ENCODE measurements around the gene B3GAT1.
A peak's percentile ranks its signal among the peaks of the same experiment; 100 is the strongest.
"Not testable (repeated sequence)": the region's sequence is repeated elsewhere in the genome, so short reads cannot be mapped to it uniquely, and the experiment has no call there.

B3GAT1 gene, protein sequence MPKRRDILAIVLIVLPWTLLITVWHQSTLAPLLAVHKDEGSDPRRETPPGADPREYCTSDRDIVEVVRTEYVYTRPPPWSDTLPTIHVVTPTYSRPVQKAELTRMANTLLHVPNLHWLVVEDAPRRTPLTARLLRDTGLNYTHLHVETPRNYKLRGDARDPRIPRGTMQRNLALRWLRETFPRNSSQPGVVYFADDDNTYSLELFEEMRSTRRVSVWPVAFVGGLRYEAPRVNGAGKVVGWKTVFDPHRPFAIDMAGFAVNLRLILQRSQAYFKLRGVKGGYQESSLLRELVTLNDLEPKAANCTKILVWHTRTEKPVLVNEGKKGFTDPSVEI

DNA sequence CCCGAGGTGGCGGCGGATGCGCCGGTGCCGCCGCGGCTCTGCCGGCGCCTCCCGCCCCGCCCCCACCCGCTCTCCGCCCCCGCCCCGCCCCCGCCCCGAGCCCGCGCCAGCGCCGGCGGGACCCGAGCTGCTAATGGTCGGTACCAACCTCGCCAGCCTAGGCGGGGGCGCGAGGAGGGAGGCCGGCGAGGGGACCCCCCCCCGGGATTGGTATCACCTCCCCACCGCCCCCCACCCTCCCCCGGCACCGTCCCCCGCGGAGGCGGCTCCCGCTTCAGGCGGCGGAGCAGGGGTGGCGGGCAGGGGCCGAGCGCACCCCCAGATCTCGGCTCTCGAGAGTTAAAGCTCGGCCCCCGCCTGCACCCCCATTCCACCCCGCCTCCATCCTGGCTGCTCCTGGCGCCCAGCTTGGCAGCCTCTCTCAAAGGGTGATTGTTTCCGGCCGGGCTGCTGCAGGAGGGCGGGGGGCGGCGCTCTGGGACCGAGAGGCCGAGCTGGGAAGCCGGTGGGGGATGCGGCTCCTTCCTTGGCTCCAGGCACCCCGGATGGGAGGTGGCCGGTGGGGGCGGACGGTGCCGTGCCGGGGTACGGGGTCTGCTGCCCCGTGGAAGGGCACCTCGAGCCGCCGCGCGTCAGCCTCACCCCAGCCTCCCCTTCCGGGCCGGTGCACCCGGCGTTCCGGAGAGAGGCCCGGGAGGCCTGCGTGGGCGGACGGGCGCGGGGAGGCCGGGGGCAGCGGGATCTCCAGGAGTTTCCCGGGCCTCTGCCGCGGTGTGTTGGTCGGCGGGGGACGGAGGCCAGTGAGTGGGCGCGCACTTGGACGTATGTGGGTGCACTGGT is at the start of gene B3GAT1:
B3GAT1 (minus strand) TSS at position 40 of the 840 bp plus-strand sequence. CDS start 24,583 bp downstream, outside the sequence.
- DNase-seq: no peak

- DNase-seq: no peak
Measured at GRCh38 chr11:134461621-134462020, 49.6 kb upstream of the B3GAT1 start.

GRCh38 chr11:134460881-134461280 is 48.8 kb upstream of the B3GAT1 start:
- no peak for DNase-seq

DNA sequence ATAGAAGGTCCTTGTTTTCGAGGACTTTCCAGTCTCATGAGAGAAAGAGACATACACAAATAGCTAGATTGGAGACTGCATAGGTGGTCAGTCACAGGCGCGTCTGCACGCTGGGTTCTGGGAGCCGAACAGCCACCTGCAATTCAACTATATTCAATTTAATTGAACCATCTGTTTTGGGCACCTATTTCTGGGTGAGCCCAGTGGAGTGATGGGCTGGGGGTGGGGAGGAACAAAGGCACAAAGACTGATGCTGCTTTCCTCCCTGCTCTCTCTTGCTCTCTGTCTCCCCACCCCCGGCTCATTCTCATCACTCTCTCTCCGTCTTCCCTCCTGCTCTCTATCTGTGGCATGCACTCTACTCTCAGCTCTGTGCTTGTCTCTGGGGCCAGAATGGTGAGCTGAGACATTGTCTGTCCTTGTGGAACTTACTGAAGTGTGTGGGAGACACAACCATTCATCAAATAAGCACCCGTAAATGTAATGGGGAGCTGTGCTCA is 48.1 kb upstream of the B3GAT1 start:
- DNase-seq: no peak

DNA sequence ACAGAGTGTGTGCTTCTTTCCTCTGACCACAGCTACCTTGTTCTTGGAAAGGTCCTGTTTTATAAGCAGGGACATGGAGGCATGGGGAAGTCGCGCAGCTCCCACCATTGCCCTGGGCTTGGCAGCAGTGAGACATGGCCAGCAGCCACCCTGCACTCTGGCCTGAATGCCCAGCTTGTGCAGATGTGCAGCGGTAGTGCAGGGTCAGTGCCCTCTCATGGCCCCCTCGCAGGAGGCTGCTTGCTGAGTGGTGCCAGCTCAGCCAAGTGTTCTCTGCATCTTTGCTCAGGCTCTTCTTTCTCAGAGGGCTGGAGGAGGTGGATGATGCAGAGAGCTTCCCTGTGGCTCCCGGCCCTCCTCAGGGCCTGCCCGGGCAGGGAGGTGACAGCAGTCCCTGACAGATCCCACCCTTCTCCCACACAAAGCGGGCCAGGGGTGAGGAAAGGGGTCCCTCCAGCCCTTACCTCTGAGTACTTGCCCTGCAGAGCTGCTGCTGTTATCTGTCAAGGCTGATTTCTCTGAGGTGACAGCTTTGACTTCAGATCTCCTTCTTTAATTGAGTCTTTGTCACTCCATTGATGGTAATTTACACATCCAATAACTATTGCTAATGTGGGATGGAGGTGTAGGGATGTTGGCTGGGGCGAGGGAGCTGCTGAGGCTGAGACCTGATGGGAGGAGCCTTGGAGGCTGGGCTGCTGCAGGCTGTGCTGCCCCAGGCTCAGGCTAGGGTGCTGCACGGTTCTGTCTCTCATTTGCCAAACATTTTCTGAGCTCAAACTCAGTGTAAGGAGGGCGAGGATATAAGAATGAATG is 47.4 kb upstream of the B3GAT1 start:
- no peak for DNase-seq

DNA sequence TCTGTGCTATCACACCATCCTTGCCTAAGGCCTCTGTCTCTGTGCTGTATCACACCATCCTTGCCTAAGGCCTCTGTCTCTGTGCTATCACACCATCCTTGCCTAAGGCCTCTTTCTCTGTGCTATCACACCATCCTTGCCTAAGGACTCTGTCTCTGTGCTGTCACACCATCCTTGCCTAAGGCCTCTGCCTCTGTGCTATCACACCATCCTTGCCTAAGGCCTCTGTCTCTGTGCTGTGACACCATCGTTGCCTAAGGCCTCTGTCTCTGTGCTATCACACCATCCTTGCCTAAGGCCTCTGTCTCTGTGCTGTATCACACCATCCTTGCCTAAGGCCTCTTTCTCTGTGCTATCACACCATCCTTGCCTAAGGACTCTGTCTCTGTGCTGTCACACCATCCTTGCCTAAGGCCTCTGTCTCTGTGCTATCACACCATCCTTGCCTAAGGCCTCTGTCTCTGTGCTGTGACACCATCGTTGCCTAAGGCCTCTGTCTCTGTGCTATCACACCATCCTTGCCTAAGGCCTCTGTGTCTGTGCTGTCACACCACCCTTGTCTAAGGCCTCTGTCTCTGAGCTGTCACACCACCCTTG is 45.5 kb upstream of the B3GAT1 start:
- DNase-seq: not testable (repeated sequence)

DNA sequence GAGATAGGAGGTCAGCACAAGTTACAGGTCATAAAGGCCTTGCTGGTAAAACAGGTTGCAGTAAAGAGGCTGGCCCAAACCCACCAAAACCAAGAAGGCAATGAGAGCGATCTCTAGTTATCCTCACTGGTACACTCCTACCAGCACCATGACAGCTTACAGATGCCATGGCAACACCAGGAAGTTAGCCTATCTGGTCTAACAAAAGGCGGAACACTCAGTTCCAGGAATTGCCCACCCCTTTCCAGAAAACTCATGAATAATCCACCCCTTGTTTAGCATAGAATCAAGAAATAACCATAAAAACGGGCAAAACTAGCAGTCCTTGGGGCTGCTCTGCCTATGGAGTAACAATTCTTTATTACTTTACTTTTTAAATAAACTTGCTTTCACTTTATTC is 43.5 kb upstream of the B3GAT1 start:
- DNase-seq: no peak

DNA sequence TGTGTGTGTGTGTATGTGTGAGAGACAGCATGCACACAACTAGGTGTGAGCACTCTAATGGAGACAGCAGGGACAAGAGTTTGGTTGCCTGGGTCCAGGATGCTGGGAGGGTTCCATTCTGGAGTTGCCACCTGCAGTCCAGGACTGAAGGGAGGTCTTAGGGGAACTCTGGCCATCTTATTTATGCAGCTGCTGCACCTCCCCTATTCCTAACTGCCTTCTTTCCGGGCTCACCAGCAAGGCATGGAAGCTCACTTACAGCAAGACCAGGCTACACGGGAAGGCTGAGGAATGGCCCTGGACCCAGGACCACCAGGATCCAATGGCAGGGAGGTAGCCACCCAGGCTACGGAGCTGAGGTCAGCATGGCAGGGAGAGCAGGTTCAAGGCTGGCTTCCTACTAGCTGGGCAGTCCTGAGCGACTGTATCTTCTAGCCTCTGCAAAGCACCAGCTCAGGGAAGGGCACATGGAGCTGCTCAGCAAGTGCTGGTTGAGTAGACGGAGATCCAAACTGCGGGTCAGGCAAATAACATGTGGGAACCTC is 42.2 kb upstream of the B3GAT1 start:
- no peak for DNase-seq

GRCh38 chr11:134453441-134453840 is 41.4 kb upstream of the B3GAT1 start:
- no peak for DNase-seq

GRCh38 chr11:134452838-134453155 is 40.8 kb upstream of the B3GAT1 start:
- no peak for DNase-seq

- no peak for DNase-seq
Measured at GRCh38 chr11:134452026-134452837, 40.2 kb upstream of the B3GAT1 start.

DNA sequence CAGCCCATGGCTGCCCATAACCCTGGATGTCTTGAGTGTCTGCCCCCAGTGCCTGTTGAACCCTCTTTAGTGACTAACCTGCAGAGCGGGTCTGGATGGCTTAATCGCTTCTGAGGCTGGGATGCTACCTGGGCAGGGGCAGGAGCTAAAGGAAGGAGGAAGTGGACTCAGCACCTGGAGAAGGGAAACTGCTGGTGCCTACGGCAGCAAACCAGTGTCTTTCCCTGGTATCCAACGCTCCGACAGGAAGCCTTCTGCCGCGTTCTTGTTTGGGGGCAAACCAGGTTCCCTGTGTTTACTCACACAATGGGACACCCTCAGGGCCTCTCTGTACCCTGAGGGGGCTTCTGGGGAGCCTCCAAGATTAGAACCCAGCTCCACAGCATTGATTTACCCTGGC is 38.1 kb upstream of the B3GAT1 start:
- no peak for DNase-seq

DNA sequence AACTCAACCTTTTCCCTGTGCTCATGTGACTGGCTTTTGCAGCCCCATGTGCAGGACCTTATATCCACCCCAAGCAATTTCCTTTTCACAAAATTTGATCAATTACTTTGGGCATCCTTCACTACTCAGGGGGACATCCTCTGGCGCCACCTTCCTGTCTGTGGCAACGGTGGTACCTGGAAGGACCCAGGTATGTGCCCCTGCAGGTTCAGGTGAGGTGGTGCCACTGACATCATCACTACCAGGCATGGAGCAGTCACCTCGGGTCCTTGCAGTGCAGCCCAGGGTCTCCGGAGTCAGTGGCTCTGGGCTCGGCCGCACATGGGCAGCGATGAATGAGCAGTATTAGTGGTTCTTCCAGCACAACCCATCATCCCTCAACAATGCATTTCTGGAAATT is 37.7 kb upstream of the B3GAT1 start:
- no peak for DNase-seq

GRCh38 chr11:134449051-134449450 is 37.0 kb upstream of the B3GAT1 start:
- DNase-seq: no peak

- peak; percentile 44 for DNase-seq
Measured at GRCh38 chr11:134447696-134448095, 35.7 kb upstream of the B3GAT1 start.

GRCh38 chr11:134445601-134446325 is 33.7 kb upstream of the B3GAT1 start:
- DNase-seq: peak; percentile 28

DNA sequence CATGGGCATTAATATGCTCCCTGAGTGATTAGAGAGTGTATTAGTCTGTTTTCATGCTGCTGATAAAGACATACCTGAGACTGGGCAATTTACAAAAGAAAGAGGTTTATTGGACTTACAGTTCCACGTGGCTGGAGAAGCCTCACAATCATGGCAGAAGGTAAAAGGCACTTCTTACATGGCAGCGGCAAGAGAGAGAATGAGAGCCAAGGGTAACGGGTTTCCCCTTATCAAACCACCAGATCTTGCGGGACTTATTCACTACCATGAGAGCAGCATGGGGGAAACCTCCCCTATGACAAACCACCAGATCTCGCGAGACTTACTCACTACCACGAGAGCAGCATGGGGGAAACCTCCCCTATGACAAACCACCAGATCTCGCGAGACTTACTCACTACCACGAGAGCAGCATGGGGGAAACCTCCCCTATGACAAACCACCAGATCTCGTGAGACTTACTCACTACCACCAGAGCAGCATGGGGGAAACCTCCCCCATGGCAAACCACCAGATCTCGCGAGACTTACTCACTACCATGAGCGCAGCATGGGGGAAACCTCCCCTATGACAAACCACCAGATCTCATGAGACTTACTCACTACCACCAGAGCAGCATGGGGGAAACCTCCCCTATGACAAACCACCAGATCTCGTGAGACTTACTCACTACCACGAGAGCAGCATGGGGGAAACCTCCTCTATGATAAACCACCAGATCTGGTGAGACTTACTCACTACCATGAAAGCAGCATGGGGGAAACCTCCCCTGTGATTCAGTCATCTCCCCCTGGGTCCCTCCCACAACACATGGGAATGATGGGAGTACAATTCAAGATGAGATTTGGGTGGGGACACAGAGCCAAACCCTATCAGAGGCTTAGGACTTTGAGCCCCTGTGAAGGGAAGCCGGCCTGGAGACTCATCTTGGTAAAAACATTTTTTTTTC is 32.4 kb upstream of the B3GAT1 start:
- DNase-seq: not testable (repeated sequence)

- DNase-seq: no peak
Measured at GRCh38 chr11:134443246-134443645, 31.2 kb upstream of the B3GAT1 start.

DNA sequence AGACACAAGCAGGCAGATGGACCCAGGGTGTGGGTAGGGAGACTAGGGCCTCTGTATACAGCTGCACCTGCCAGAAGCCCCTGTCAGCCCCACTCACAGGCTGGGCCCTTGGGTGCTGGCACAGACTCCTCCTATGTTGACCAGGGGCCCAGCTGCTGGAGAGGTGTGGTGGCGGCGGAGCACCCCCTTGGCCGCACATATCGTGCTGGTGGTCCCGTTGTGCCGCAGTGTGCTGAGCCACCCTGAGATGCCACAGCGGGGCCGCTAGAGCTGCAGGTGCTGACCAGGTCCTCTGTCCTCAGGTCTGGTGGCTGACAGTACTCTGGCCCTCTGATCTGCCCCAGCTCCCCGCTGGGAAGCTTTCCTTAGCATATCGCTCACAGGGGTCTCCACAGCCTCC is 30.2 kb upstream of the B3GAT1 start:
- DNase-seq: no peak

DNA sequence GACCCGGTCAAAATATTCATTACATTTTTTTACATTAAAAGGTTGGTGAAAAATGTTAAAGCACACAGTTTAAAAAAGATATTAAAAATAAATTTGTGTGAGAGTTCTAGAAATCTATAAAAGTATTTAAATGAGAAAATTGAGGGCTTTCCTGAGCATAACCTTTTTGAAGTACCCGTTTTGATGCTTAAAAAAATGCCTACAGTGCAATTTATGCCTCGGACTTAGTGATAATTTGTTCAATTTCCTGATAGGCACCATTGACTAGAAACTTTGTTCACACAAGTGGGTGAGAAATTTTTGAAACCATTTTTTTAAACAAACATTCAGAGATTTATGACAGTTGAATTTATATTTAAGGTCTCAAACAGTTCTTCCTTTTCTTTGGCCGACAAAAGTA is 29.7 kb upstream of the B3GAT1 start:
- no peak for DNase-seq

All from RPMI8226 (cell line).